Fibroblast of skin of abdomen (primary cell): ENCODE measurements around the gene PMFBP1.
A peak's percentile ranks its signal among the peaks of the same experiment; 100 is the strongest.
"Not testable (repeated sequence)": the region's sequence is repeated elsewhere in the genome, so short reads cannot be mapped to it uniquely, and the experiment has no call there.

Source experiments
- DNase-seq: peaks from one replicate; pipeline ENCODE4 v3.0.0-alpha.2; 2013

The PMFBP1 gene

DNA sequence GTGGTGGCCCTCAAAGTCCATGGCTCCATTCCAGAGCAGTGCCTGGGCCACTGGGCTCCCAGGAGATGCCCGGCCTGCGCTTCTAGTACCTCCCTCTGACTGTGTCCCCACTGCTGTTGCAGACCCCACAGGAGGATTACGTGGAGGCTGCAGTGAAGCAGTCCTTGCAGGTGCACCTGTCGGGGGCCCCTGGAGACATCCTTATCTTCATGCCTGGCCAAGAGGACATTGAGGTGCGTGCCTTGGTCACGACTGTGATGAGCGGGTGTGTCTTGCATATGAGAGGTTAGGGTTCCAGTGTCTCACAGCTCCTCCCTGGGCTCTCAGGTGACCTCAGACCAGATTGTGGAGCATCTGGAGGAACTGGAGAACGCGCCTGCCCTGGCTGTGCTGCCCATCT is 67.0 kb downstream of the PMFBP1 start:
- DNase-seq = no peak

DNA sequence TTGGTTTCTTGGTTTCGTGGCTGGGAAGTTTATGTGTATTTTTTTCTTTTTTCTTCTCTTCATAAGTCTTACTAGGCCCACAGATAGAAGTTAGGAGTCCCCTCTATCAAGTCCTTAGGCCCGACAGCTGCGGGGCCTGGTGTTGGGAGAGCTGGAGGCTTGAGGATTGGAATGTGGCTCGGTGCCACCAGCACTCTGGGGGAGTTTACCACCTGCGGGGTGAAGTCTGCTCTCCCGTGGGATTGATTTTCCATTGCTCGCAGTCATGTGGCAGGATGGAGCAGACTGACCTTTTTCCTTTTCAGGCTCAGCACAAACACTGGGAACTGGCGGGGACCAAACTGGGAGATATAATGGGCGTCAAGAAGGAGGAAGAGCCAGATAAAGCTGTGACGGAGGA is 70.8 kb downstream of the PMFBP1 start:
- no peak for DNase-seq

DNA sequence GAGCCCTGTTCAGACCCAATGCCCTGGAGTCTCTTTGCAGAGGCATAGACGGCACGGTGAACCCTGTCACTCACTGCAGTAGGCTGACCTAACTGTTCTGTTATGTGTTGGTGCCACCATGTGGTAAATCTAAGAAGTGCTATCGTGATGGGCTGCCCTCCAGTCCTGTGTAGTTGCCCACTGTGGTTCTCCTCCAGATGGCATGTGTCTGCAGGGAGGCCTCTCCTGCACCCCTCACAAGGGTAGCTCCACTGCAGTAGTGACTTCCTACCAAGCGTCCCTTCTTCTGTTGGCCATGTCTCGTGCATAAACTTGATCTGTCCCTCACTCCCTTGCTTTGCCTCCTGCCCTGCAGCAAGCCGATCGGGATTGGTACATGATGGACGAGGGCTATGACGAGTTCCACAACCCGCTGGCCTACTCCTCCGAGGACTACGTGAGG is 72.6 kb downstream of the PMFBP1 start:
- DNase-seq = peak; percentile 37

DNA sequence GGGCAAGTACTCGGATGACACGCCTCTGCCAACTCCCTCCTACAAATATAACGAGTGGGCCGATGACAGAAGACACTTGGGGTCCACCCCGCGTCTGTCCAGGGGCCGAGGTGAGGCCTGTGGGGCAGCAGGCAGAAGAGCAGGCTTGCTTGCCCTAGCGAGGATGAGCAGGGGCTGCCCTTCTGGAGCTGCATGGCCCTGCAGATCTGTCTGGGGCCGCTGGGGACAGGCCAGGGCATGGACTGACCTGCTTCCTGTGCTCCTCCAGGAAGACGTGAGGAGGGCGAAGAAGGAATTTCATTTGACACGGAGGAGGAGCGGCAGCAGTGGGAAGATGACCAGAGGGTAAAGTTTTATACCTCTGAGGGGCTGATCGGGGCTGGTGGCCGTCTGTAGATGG is 73.0 kb downstream of the PMFBP1 start:
- no peak for DNase-seq

DNA sequence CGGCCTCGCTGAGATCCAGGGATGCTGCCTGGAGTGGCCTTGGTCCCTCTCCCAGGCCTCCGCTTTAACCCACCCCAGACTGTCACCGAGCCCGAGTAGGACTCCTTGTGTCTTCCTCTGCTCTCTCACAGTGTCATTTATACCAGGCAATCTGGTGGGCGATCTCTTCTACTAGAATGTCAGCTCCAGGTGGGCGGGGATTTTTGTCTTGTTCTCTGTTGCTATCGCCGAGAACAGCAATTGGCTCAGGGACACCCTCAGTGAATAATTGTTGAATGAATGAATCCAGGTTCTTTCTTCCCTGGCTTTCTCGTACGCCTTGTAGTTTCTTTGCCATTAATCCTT is 77.7 kb downstream of the PMFBP1 start:
- DNase-seq = no peak

DNA sequence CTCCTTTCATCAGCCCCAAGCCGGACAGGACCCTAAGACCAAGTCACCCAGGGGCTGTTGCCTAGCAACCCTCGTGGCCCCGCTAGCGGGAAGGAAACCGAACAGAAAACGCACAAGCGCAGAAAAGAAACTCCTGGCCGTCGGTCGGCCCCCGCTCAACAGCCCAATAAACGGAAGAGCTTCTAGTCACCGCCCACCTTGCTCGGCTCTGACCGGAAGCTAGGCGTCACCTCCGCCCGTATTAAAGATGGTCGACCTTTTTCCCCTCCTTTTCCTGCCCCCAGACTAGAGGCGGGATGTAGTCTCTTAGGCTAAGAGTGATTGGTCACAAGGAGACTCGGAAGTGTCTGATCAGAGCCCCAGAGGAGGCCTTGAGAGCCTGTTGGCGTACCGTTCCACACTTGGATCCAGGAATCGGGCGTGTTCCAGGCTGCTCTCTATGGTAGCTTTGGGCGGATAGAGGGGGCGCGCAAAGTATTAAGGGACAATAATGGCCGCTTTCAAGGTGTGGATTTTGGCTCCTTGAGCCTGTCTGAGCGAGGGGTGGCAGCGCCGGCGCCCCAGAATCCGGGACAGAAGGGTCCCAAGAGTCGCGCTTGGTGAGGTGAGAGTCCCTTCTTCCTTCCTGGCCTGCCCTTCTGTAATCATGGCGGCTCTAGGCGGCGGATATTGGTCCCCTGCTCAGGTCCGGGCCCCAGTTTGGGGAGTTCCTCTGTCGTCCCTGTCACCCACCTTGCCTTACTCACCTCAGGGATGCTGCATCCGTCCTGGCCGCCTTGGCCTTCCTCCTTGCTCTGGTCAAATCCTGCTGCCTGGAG is 78.3 kb downstream of the PMFBP1 start, which contains the start of the genes DHX38 and TXNL4B:
DHX38 (plus strand) TSS at position 400 of the 818 bp plus-strand sequence. CDS start 2,311 bp downstream, outside the sequence.
TXNL4B (minus strand) TSS at position 173 of the 818 bp plus-strand sequence. CDS start 2,871 bp downstream, outside the sequence.
- DNase-seq = peak; percentile 99

DNA sequence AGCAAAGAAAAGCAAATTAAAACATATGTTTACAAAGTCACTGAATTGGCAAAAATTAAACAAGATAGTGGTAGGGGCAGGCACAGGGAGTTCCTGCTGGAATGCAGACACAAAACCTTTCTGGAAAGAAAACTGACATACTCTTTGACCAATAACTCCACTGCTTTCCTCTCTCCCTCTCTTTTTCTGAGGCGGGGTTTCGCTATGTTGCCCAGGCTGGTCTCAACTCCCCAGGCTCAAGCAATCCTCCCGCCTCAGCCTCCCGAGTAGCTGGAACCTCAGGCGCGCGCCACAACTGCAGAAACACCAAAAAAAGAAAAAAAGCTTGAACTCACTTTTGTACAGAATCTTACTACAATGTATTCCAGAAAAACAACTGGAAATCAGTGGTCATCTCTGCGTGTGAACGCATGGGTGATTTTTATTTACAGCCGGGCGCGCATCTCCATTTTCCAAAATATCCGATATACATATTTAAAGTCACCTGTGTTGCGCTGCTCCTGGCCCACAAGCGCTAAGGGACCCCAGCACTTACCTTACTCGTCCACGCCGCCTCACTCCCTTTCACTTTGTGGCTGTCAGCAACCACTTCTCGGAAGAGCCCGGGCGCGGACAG is 79.0 kb downstream of the PMFBP1 start:
- peak; percentile 53 for DNase-seq

DNA sequence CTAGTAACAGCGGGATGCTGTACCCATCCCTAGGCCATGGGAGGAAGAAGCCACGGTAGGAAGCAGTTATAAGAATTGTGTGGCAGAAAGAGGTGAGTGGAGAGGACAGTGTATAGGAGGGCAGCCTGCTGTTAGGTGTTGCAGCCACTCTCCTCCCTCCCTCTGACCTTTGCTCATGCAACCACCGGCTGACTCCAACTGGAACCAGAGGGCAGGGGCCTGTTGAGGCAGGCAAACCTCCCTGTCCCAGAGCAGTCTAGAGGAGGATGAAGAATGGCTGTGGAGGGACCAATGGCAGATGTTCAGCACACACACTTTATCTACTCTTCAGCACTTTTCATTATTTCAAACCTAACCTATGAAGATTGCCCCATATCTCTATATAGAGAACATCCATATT is 80.7 kb downstream of the PMFBP1 start:
- DNase-seq = no peak

DNA sequence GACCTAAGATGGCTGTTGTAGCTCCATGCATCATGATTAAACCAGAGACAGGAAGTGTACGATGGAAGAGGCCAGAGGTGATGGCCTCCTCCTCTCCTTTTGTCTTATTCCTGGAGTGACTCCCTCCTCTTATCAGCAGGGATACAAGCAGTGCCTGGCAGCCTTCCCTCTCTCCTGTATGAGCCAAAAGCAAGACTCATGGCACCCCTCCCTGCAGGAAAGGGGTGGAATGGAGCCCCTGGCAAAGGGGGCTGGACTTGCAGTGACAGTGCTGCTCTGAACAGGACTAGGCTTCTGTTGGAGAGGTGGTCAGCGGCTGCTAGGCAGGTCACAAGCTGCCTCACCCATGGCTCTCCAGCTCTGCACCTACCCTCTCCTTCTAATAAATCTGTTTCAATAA is 87.0 kb downstream of the PMFBP1 start:
- no peak for DNase-seq

DNA sequence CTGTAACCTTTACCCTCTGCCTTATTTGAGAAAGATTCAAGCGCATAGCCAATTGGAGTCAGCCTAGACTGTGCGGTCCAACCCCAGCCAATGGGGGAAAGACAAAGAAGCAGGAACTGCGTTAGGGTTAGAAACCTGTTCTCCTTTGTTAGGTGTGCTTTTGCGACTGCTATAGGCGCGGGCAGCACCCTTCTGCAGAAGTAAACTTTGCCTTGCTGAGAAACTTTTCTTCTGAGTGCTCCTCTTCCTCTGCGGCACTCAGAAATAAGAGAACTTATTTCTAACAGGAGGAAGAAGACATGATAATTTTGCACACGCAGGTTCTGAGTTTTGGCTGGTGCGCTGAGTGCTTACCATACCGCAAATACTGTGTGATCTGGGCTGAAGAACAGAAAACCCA is 87.5 kb downstream of the PMFBP1 start:
- DNase-seq = no peak

DNA sequence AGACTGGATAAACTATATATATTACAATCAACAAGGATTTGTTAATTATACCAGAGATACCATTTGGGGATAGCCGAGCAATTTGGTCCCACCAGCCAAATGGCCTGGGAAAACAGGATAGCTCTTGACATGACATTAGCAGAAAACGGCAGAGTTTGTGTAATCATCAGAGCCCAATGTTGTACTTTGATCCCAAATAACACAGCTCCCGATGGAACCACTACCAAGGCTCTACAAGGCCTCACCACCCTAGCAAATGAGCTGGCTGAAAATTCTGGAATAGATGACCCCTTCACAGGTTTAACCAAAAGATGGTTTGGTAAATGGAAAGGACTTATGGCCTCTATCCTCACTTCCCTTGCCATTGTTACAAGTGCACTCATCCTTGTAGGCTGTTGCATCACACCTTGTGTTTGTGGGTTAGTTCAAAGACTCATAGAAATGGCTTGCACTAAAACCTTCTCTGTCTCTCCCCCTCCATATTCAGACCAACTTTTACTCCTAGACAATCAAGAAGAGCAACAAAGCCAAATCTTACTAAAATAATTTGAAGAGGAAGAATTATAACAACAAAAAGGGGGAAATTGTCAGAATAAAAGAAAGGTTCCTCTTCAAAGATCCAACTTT is 88.1 kb downstream of the PMFBP1 start:
- DNase-seq = no peak

DNA sequence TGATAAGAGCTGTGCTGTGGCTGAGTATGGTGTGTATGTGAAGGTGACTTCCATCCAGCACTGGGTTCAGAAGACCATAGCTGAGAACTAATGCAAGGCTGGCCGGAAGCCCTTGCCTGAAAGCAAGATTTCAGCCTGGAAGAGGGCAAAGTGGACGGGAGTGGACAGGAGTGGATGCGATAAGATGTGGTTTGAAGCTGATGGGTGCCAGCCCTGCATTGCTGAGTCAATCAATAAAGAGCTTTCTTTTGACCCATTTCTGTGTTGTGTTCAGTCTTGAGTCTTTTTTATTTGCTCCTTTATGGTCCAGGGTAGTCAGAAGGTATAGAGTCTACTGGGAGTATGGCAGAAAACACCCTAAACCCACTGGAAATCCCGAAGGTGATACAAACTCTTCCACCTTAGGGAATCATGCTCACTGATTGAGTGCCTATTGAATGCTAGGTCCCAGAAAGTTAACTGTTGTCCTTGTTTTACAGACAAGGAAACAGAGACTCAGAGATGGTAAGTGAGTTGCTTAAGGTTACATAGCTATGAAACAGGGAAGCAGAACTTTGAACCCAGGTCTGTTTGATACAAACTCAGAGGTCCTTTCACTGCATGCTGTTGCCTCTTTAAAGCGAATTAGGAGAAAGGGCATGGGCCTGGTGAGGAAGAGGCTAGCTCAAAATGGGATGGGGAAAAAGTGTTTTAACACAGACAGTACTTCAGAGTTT is 94.8 kb downstream of the PMFBP1 start:
- DNase-seq = not testable (repeated sequence)

DNA sequence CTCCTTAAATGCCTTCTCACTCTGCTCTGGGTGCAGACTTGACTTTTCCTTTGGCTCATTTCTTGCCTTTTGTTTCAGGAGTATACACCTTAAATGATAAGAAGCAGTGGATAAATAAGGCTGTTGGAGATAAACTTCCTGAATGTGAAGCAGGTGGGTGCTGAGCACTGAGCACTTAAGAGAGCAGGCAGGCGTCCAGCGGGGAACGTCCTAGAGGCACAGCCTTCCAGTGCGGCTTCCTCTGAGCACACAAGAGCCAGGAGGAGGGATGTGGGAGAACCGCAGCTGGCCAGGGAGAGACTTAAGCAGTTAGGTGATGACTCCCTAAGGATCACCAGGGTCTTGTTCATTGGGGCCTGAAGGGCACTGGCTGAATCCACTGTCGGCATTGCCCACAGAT is 96.9 kb downstream of the PMFBP1 start:
- not testable (repeated sequence) for DNase-seq

DNA sequence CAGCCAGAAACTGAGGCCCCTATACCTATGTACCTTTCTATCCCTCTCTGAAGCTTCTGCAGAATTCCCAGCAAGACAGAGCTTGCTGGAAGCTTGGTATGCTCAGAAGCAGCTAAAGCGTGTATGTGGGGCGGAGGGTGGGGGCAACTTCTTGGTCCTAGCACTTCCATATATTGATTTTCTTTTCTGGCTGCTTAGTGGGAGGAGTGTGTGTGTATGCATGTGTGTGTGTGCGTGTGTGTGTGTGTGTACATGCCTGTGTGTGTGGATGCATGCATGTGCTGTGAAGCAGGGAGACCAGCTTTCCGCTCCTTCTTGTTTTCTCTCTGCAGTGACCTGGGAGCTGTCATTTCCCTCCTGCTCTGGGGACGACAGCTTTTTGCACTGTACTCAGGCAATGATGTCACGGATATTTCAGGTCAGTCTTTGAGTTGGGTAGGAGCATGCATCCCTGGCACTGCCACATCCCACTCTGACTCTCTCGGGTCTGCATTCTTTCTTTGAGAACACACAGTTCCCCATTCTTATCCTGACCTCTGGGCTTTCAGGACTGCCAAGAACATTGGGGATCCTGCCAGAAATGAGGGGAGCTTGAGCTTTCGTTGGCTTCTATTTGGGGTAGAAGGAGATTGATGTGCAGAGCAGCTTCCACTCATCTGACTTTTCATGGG is 98.3 kb downstream of the PMFBP1 start:
- no peak for DNase-seq

DNA sequence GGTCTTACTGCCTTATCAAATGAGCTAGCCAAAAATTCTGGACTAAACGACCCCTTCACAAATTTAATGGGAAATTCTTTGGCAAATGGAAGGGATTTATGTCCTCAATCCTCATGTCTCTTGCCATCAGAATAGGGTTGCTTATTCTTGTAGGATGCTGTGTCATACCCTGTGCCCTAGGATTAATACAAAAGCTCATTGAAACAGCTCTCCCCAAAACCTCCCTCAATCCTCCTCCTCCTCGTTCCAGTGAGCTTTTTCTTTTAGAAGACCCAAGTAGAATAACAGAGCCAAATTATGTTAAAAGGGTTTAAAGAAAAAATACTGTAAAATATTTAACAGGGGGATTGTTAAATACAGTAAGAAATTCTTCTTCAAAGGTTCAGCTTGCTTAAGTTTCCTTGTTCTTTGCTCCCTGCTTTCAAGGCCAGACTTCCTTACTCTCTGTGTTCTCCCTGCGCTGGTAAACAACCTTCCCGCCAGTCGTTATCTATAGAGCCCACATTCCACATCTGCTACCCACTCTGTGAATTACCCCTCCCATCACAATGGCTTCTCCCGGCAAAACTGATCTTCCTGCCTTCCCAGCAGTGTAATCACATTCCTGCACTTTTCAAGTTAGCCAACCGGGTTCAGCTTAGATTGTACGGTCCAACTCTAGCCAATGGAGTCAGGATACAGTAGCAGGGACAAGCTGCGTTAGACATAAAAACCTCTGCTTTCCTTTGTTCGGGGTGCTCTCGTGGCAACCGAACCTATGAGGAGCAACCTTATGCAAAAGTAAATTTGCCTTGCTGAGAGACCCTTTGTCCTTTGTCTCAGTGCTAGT is 99.2 kb downstream of the PMFBP1 start:
- no peak for DNase-seq
